Measurements from ENCODE around the gene TYW1.
A peak's percentile ranks its signal among the peaks of the same experiment; 100 is the strongest.
"Not testable (repeated sequence)": the region's sequence is repeated elsewhere in the genome, so short reads cannot be mapped to it uniquely, and the experiment has no call there.

Gene TYW1

GRCh38 chr7:66994691-66995049 lies 2.0 kb upstream of the TYW1 start:
- not testable (repeated sequence) for DNase-seq (ENCODE audit: low spot score)

GRCh38 chr7:66995050-66995776 lies 1.4 kb upstream of the TYW1 start, which contains the start of gene SBDS:
Gene SBDS, minus strand, starts transcription at chr7:66995586. Its CDS starts 169 bp downstream, at chr7:66995417.
- DNase-seq (ENCODE audit: low spot score) = peak; percentile 73

DNA sequence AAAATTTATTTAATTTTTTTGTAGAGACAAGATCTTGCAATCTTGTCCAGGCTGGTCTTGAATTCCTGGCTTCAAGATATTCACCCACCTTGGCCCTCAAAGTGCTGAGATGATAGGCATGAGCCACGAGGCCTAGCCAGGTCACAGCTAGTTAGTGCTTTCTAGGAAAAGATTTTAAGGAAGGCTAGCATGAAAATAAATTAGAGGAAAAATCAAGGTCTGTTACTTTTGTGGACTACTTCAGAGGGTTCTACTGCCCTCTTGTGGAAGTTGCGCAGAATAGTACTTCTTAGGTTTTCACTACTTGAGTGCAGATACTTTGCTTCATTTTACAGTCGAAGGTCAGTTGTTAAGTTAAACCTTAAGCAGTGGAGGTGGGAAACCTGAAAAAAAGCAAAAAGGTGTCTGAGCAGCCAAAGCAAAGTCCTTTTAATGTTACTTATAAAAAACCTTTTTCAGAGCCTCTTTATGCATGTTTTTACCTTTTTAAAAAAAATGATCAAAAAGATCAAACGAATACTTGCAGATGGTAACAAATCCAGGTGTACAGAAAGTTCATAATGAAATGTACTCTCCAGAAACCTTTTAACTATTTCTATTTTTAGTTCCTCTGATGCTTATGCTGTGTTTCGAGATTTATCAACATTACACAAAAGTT lies 4.1 kb downstream of the TYW1 start:
- DNase-seq (ENCODE audit: low spot score) = not testable (repeated sequence)

DNA sequence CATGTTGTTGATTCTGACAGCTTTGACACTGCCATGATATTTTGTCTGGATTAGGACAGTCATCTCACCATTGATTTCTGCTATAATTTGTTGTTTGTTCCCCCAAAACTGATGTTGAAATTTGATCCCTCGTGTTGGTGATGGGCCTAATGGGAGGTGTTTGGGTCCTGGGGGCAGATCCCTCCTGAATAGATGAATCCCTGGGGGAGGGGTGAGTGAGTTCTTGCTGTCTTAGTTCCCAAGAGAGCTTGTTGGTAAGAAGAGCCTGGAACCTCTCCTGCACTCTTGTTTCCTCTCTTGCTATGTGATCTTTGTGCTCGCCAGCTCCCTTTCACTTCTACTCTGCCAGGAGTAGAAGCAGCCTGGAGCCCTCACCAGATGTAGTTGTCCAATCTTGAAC lies 7.5 kb downstream of the TYW1 start:
- DNase-seq (ENCODE audit: low spot score) = not testable (repeated sequence)

DNA sequence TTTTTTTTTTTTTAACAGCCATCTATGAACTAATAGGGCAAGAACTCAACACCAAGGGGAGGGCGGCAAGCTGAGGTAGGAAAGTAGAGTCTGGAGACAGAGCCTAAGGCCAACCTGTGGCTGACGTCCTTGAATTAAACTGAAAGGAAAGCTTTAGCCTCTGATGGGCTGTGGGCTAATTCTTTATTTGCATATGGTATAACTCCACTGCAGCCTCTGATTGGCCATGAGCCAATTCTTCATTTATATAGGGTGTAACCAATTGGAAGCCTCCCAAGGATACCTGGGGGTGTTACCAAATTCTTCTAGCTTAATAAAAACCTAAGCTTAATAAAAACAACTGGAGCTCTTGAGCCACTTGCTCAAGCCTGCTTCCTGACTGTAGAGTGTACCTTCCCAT lies 10.3 kb downstream of the TYW1 start:
- DNase-seq (ENCODE audit: low spot score) = no peak

DNA sequence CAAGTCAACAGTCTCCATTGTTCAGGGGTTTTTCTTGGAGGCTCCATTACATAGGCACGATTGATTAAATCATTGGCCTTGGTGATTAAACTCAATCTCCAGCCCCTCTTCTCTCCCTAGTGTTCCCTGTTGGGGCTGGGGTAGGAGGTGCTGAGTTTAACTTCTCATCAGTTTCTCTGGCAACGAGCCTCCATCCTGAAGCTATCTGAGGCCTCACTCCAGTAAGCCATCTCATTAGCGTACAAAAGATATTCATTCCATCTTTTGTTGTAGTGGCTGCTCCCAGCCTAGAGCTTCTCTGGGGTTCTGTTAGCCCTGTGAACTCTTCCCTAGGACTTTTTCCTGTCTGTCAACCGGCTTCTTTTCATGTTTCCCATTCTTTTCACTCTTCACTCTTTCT lies 11.6 kb downstream of the TYW1 start:
- no peak for DNase-seq (ENCODE audit: low spot score)

GRCh38 chr7:67009677-67010076 lies 13.0 kb downstream of the TYW1 start:
- not testable (repeated sequence) for DNase-seq (ENCODE audit: low spot score)

DNA sequence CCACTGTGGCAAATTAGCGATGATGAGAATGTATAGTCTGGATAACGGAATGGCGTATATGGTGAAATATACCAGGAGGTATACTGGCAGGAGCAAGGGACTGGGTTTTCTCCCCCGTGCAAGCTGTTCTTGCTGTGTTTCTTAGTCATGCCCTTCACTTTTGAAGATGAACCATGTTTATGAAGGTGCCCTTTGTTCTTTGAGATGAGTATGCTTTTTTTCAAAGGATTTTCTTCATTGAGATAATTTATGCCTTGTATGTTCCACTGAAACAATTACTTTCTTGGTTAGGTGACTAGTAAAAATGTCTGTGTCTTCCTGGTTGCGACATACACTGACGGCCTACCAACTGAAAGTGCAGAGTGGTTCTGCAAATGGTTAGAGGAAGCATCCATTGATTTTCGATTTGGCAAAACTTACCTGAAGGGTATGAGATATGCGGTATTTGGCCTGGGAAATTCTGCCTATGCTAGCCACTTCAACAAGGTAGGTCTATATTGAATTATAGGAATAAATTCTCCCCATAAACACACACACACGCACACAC lies 17.5 kb downstream of the TYW1 start:
- DNase-seq (ENCODE audit: low spot score) = not testable (repeated sequence)

DNA sequence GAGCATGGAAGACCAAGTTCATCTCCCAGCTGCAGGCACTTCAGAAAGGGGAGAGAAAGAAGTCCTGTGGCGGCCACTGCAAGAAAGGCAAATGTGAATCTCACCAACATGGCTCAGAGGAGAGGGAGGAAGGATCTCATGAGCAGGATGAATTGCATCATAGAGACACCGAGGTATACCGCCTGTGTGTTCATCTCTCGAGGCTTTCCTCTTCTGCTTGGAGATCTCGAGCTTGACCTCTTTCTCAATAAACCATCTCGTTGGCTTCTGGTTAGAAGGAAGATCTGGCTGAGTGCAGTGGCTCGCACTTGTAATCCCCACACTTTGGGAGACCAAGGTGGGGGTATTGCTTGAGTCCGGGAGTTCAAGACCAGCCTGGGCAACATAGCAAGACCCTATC lies 21.3 kb downstream of the TYW1 start:
- DNase-seq (ENCODE audit: low spot score) = not testable (repeated sequence)

DNA sequence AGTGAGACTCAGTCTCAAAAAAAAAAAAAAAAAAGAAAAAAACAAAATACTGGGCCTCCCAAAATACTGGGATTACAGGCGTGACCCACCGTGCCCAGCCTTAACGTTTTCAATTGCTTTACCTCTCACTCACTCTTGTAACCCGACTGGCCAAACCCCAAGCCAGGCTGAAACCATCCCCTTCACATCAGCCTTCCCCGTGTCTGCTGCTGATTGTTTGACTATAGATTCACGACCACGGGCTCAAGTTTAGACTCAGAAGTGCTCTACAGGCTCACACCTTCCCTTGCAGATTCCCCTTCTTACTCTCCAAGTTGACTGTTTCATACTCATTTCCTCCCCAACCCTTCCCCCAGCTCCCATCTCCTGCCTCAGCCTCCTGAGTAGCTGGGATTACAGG lies 22.3 kb downstream of the TYW1 start:
- DNase-seq (ENCODE audit: low spot score) = no peak

DNA sequence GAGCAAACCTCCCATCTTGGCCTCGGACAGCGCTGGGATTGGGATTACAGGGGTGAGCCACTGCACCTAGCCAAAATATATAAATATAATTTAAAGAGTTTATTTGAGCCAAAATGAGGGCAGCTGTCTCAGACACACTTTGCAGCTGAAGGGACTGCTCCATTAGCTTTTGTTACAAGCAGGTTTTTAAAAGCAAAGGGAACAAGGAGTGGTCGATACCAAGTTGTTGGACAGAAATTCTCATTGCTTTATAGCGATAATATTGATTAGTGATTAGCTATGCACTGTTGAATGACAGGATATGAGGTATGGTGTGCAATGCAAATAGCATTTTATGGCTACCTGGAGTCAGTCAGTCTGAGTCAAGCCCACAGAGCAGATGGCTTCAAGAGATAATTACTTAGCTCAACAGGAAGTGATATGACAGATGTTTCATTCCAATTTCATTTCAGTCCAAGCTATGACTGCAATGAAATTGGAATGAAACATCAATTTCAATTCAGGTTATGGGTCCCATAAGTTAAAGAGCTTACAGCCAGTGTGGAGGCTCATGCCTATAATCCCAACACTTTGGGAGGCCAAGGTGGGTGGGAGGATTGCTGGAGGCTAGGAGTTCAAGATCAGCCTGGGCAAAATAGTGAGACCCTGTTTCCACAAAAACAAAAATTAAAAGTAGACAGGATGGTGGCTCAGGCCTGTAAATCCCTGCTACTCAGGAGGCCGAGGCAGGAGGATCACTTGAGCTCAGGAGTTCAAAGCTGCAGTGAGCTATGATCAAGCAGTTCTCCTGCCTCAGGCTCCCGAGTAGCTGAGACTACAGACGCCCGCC lies 23.1 kb downstream of the TYW1 start:
- DNase-seq (ENCODE audit: low spot score) = peak; percentile 49

DNA sequence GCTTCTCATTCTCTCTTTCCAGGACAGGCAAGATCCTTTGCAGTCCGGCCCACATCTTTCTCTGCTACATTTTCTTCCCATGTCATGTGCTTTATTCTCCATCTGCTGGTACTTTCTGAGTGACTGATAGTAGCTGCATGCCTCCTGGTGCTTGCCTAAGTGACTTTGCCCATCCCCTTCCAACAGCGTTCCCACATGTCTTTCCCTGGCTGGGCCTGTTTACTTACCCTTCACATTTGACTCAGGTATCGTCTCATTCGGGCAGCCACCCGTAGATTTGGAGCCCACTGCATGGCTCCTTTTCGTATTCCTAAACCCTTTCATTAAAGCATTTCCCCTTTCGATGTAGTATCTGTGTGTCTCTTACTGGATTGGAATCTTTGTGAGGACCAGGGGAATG lies 24.6 kb downstream of the TYW1 start:
- no peak for DNase-seq (ENCODE audit: low spot score)

GRCh38 chr7:67022511-67022910 lies 25.9 kb downstream of the TYW1 start:
- DNase-seq (ENCODE audit: low spot score) = no peak

GRCh38 chr7:67025459-67025858 lies 28.8 kb downstream of the TYW1 start:
- not testable (repeated sequence) for DNase-seq (ENCODE audit: low spot score)

DNA sequence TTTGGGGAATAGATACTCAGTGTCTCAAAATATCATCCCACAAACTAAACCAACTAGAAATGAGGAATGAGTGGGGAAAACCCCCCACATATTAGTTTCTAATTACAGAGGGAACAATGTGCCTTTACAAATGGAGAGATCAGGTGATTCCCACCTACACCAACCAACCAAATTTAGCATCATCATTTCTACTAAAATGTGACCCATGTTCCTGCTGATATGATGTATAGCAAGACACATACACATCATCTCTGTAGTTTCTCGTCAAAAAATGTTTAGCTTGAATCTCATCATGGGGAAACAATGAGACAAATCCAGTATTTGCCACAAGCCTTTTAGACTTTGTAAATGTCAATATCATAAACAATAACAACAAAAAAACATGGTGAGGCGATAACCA lies 35.1 kb downstream of the TYW1 start:
- DNase-seq (ENCODE audit: low spot score) = not testable (repeated sequence)

GRCh38 chr7:67033251-67033650 lies 36.6 kb downstream of the TYW1 start:
- DNase-seq (ENCODE audit: low spot score) = no peak

DNA sequence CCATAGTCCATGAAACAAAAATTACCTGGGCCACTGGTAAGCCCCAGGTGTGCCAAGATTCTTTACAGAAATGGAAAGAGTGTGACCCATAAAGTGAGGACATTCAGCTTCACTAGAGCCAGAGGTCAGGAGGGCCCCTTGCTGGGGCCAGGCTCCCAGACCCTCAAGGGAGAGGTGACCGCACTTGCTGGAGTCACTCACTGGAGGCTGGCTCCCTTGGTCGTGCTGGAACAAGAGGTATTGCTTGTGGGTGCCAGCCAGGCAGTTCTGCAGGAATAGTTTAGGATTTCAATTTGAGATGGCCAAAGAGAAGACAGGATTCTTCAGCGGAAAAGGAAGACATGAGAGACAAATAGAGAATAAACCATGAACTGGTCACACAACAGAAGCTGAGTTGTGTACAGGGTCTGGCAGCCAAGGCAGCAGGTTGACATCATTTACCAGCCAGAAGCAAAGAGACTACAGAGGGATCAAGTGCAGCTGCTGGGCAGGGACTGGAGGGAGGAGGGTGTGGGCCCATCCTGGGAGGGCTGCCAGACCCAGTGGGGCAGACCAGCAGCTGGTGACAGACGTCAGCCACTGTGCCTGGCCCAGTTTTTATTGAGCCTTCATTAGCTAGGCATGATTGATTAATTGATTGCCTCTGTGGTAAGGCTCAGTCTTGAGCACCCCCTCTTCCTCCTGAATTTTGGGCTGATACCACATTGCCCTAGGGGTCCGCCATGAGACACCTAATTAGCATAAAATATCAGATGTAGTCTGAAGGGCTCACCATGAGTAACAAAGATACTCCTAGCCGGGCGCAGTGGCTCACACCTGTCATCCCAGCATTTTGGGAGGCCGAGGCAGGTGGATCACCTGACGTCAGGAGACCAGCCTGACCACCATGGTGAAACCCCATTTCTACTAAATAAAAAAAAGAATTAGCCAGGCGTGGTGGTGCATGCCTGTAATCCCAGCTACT lies 40.1 kb downstream of the TYW1 start:
- not testable (repeated sequence) for DNase-seq (ENCODE audit: low spot score)

GRCh38 chr7:67040832-67041231 lies 44.2 kb downstream of the TYW1 start:
- not testable (repeated sequence) for DNase-seq (ENCODE audit: low spot score)

DNA sequence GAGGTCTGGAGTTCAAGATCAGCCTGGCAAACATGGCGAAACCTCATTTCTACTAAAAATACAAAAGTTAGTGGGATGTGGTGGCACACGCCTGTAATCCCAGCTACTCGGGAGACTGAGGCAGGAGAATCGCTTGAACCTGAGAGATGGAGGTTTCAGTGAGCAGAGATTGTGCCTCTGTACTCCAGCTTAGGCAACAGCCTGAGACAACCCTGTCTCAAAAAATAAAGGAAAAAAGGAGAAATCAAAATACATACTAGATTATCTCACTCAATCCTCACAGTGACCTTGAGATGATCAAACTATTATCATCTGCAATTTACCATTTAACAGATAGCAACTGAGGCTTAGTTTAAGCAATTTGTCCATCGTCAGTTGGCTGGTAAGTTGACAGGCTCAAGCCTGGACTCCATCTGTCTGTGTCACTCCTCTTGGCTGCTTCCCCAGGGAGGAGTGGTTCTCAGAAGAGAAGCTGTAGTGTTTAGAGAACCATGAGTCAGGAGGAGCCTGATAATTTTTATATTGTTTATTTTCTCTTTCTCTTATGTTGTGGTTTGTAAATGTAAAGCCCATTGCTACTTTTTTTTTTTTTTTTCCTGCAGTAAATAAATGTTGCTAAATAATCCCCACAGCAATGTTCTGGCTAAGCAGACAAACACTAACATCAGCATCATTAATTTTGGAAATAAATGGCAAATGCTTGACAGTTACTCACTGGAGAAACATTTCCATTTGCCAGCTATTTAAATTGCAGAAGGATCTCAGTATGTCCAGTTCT lies 46.3 kb downstream of the TYW1 start:
- not testable (repeated sequence) for DNase-seq (ENCODE audit: low spot score)

GRCh38 chr7:67043559-67043930 lies 46.9 kb downstream of the TYW1 start:
- not testable (repeated sequence) for DNase-seq (ENCODE audit: low spot score)
